GM12878 (cell line): ENCODE results near the gene PRSS35. TPM values are rescaled to one million over a fixed set of nuclear protein-coding genes. Genes with fewer than 3 reads are reported as not detected.

Experiments
- ATAC-seq: fragments of 200-7000 bp; cut with Tn5 transposase; 3 replicates; pipeline ENCODE4 v1.9.1; 2020; ENCODE audit warnings: mild to moderate bottlenecking, moderate library complexity
- BruUV-seq: library from RNA; stranded (reverse); fragments of 400-500 nt; replicated peaks from 2 replicates; lab custom pipeline; 2021; lab: Mats Ljungman, UMichigan
- CTCF ChIA-PET: fragments of 300-600 bp; sonication (Branson Sonifier 250); formaldehyde crosslinking; extraction: SDS; loops from one replicate; lab custom pipeline; 2021; ENCODE audit warnings: inconsistent platforms; lab: Yijun Ruan, JAX
- POLR2A ChIA-PET: fragments of 350-600 bp; formaldehyde crosslinking; extraction: SDS; loops from one replicate; lab custom pipeline; 2021; ENCODE audit warnings: inconsistent platforms; lab: Charles Lee
- RAD21 ChIA-PET: fragments of 300-600 bp; sonication (Branson Sonifier 250); formaldehyde crosslinking; loops from one replicate; lab custom pipeline; 2023; ENCODE audit warnings: antibody characterized with exemption; ENCODE audit not compliant: unreplicated experiment; lab: Charles Lee
- SMC1A ChIA-PET: fragments of 300-600 bp; sonication (Branson Sonifier 250); formaldehyde crosslinking; loops from one replicate; lab custom pipeline; 2023; ENCODE audit not compliant: unreplicated experiment, uncharacterized antibody; lab: Charles Lee
- DNase-seq: peaks from one replicate; pipeline ENCODE4 v3.0.0-alpha.2; 2011; ENCODE audit warnings: low read depth, low spot score
- FAIRE-seq: peaks from 3 replicates; lab custom pipeline; 2011; peaks lifted over from hg19 to GRCh38; lab: Jason Lieb, UNC
- H2AFZ ChIP-seq: 2 replicates; pipeline ENCODE4 v1.6.0; 2011; ENCODE audit warnings: low read depth, low read length, control low read depth; ENCODE audit not compliant: control insufficient read depth
- H3K27ac ChIP-seq: 2 replicates; pipeline ENCODE4 v1.5.1; 2011; ENCODE audit warnings: control low read depth; ENCODE audit not compliant: control insufficient read depth, insufficient read depth
- H3K27me3 ChIP-seq, 2 experiments: replicated peaks in 1 of 2; 2 replicates each; pipeline versions ENCODE4 v1.6.0 to v1.6.1; 2011; ENCODE audit warnings: low read length in 1 of 2; ENCODE audit not compliant: control insufficient read depth in 2 of 2, insufficient read depth in 2 of 2
- H3K36me3 ChIP-seq, 2 experiments: 2 replicates each; pipeline ENCODE4 v1.5.1; 2011; ENCODE audit warnings: low read length in 1 of 2; ENCODE audit not compliant: control insufficient read depth in 2 of 2, insufficient read depth in 2 of 2
- H3K4me1 ChIP-seq: 2 replicates; pipeline ENCODE4 v1.6.1; 2011; ENCODE audit warnings: mild to moderate bottlenecking, low read length, moderate library complexity, mixed read lengths; ENCODE audit not compliant: control insufficient read depth, insufficient read depth
- H3K4me2 ChIP-seq: 2 replicates; pipeline ENCODE4 v1.6.0; 2011; ENCODE audit warnings: control low read depth; ENCODE audit not compliant: control insufficient read depth, insufficient read depth
- H3K4me3 ChIP-seq: fragments of 200-600 bp; sonication (generic); 2 replicates; pipeline ENCODE4 v1.5.1; 2016
- H3K79me2 ChIP-seq: 2 replicates; pipeline ENCODE4 v1.6.0; 2011; ENCODE audit warnings: low read length; ENCODE audit not compliant: control insufficient read depth, insufficient read depth
- H3K9ac ChIP-seq: 2 replicates; pipeline ENCODE4 v1.8.0; 2011; ENCODE audit warnings: low read length, control low read depth, mixed read lengths; ENCODE audit not compliant: control insufficient read depth, insufficient read depth
- H3K9me3 ChIP-seq: replicated peaks from 3 replicates; pipeline ENCODE4 v1.5.1; 2011; ENCODE audit warnings: mild to moderate bottlenecking, low read length; ENCODE audit not compliant: control insufficient read depth, insufficient read depth
- H4K20me1 ChIP-seq: 2 replicates; pipeline ENCODE4 v1.6.0; 2011; ENCODE audit not compliant: control insufficient read depth, insufficient read depth
- CBX5 ChIP-seq: sonication (generic); IDR thresholded peaks from 2 replicates; pipeline ENCODE4 v1.6.1; 2016; ENCODE audit warnings: low read depth, moderate library complexity, mild to moderate bottlenecking, inconsistent platforms
- CEBPZ ChIP-seq: fragments of 150-350 bp; IDR thresholded peaks from 2 replicates; pipeline ENCODE4 v1.6.1; 2016; ENCODE audit warnings: low read depth, low read length
- ESRRA ChIP-seq: IDR thresholded peaks from 2 replicates; pipeline ENCODE4 v1.6.1; 2012; ENCODE audit warnings: mild to moderate bottlenecking, low read length, improper control_type of control experiment
- RFX5 ChIP-seq: IDR thresholded peaks from 2 replicates; pipeline ENCODE4 v1.6.1; 2011; ENCODE audit warnings: low read depth, low read length, improper control_type of control experiment
- SREBF2 ChIP-seq: IDR thresholded peaks from 2 replicates; pipeline ENCODE4 v1.6.1; 2012; ENCODE audit warnings: mild to moderate bottlenecking, low read length
- TCF12 ChIP-seq: IDR thresholded peaks from 2 replicates; pipeline ENCODE4 v1.6.1; 2011; ENCODE audit warnings: low read depth, mild to moderate bottlenecking, low read length
- WRNIP1 ChIP-seq: IDR thresholded peaks from 2 replicates; pipeline ENCODE4 v1.6.1; 2011; ENCODE audit warnings: low read depth, low read length, improper control_type of control experiment, borderline replicate concordance
- ZBED1 ChIP-seq: IDR thresholded peaks from 2 replicates; pipeline ENCODE4 v1.6.1; 2016; ENCODE audit warnings: borderline replicate concordance
- WGBS: methylation state at CpG from one replicate; pipeline ENCODE4 v1.1.6; 2016; ENCODE audit warnings: low lambda C conversion rate; ENCODE audit not compliant: insufficient replicate concordance, insufficient coverage; ENCODE audit errors: missing lambda C conversion rate; 5-methylcytosine and 5-hydroxymethylcytosine counted together
- in situ Hi-C: fragments of 300-500 bp; cut with MboI; formaldehyde crosslinking; loops from 9 replicates; pipeline ENCODE4 v1.14.3; 2018; ENCODE audit warnings: mixed read lengths
- intact Hi-C: fragments of 100-400 bp; cut with micrococcal nuclease; formaldehyde crosslinking; loops from one replicate; pipeline ENCODE4 v1.14.2; 2022; ENCODE audit not compliant: unreplicated experiment
- polyA plus RNA-seq, 11 experiments: library from polyadenylated mRNA; depleted of rRNA in 4 of 11; unstranded in 6 of 11; stranded (reverse) in 5 of 11; fragments of >200 nt; fragmentation: Nextera tagmentation in 4 of 11; fragmentation: Illumina TruSeq in 1 of 11; extraction: Ambion mirVana in 4 of 11; extraction: Trizol in 1 of 11; gene quantifications; 1 replicate in 1 of 11; 2 replicates in 10 of 11; pipeline versions ENCODE4 v1.2.1 to v1.2.3, GENCODE V29; 2011 to 2016; ENCODE audit warnings: inconsistent platforms in 2 of 11, missing spikeins in 2 of 11, low read depth in 1 of 11
- total RNA-seq, 4 experiments: library from RNA; depleted of rRNA in 3 of 4; stranded (reverse); fragments of >200 nt in 3 of 4; fragmentation: Illumina TruSeq in 1 of 4; extraction: Trizol in 1 of 4; gene quantifications; 2 replicates each; pipeline versions ENCODE4 v1.2.1 to v1.2.3, GENCODE V29; 2013 to 2021

Gene PRSS35
- total and polyA plus RNA-seq, 10 of the 15 experiments (the other 5 are each of a cell fraction or from before 2014, with no cell fraction given) = not detected

DNA sequence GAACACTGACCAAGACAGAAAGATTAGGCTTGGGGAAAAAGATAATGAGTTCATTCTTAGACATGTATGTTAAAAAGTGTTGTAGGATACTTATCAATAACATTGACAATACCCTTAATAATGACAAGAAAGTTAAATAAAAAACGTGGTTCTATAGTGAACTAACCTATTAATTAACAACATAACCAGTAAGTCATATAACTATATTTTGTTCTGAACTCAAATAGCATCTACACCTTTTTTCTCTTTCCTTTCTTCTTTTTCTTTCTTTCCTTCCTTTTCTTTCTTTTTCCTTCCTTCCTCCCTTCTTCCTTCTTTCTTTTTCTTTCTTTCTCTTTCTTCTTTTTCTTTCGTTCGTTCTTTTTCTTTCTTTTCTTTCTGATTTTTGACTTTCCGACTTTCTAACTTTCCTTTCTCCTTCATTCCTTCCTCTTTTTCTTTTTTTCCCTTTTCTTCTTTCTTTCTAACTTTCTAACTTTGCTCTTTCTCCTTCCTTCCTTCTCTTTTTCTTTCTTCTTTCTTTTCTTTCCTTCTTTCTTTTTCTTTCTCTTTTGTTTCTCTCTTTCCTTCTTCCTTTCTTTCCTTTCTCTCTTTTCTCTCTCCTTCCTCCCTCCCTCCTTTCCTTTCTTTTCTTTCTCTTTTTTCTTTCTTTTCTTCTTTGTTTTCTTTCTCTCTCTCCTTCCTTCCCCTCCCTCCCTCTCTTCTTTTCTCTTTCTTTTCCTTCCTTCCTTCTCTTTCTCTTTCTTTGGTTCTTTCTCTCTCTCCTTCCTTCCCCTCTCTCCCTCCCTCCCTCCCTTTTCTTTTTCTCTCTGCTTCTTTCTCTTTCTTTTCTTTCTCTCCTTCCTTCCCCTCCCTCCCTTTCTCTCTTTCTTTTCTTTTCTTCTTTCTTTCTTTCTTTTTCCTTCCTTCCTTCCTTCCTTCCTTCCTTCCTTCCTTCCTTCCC, 24.6 kb downstream of the PRSS35 start:
- no peak for TF ChIP-seq WRNIP1
- POLR2A ChIA-PET = no interaction called here
- Histone ChIP-seq H3K9me3 (no peaks in the 10 kb centered on the region), H3K27ac (no peak overlapping the region), H3K4me2 (no peak overlapping the region), H3K9ac (no peak overlapping the region), H3K27me3 (no peaks in the 10 kb centered on the region), H3K36me3 (no peaks in the 10 kb centered on the region), H2AFZ (no peak overlapping the region), H3K79me2 (no peaks in the 10 kb centered on the region), H4K20me1 (no peaks in the 10 kb centered on the region), H3K4me1 (no peaks in the 10 kb centered on the region), H3K4me3 (no peak overlapping the region)
- RAD21 ChIA-PET = interaction anchor here (0.7 to 1.3 kb wide), 6 partner anchors 10 to 470 kb away, joined by 3 to 14 read pairs (median 3); no protein-coding TSS in a partner anchor
- BruUV-seq = no TSS peak
- CTCF ChIA-PET = interaction anchor here (0.6 to 1.7 kb wide), 33 partner anchors 8 to 472 kb away, joined by 3 to 19 read pairs (median 4); partner anchors contain the start of genes DOP1A and PRSS35
- in situ Hi-C loops = no loop called here
- DNase-seq (no peak), FAIRE-seq (no peak), ATAC-seq (no peak)
- SMC1A ChIA-PET = interaction anchor here (0.6 to 1.3 kb wide), 10 partner anchors 10 to 470 kb away, joined by 3 to 21 read pairs (median 4); partner anchors contain the start of genes DOP1A and UBE3D
- intact Hi-C loops = no loop called here
- 61% methylated on average over 4 of the region's 4 CpGs for WGBS

DNA sequence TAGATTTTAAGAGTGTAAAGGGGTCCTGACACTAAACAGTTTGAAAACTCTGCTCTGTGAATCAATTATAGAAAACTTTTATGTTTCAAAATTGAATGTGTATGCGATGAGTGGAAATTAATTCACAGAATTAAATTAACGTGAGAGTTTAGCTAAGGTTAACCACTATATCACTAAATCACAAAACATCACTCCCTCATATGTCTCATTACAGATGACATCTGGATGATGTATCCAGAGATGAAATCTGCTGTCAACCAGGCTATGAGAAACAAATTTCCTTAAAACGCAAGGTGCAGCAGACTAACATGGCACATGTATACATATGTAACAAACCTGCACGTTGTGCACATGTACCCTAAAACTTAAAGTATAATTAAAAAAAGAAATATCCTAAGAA, 27.3 kb downstream of the PRSS35 start:
- intact Hi-C loops (no loop called here), in situ Hi-C loops (no loop called here)
- Histone ChIP-seq H3K4me3 (no peak overlapping the region), H3K9me3 (no peaks in the 10 kb centered on the region), H3K27ac (no peak overlapping the region), H2AFZ (no peak overlapping the region), H4K20me1 (no peaks in the 10 kb centered on the region), H3K36me3 (no peaks in the 10 kb centered on the region), H3K27me3 (no peaks in the 10 kb centered on the region), H3K4me1 (no peaks in the 10 kb centered on the region), H3K9ac (no peak overlapping the region), H3K4me2 (no peak overlapping the region), H3K79me2 (no peaks in the 10 kb centered on the region)
- 40% methylated on average over 4 of the region's 4 CpGs for WGBS
- FAIRE-seq (no peak), ATAC-seq (no peak), DNase-seq (no peak)
- POLR2A ChIA-PET = no interaction called here
- SMC1A ChIA-PET = interaction anchor here (0.8 kb wide), 1 partner anchor 317 kb away, joined by 3 read pairs; no protein-coding TSS in a partner anchor
- CTCF ChIA-PET = no interaction called here
- RAD21 ChIA-PET = no interaction called here
- BruUV-seq = no TSS peak
- TF ChIP-seq ZBED1 = no peak
- TF ChIP-seq RFX5 = no peak
- no peak for TF ChIP-seq ESRRA
- no peak for TF ChIP-seq CEBPZ
- TF ChIP-seq SREBF2 = no peak
- TF ChIP-seq CBX5 = no peak
- no peak for TF ChIP-seq TCF12
